ENCODE results near the gene ZDHHC20.

ZDHHC20 gene

GRCh38 chr13:21360463-21360862, 98.6 kb downstream of the ZDHHC20 start:
- DNase-seq: no peak

- DNase-seq: no peak
These were observed 99.2 kb downstream of the ZDHHC20 start for GRCh38 chr13:21359855-21360254.

GRCh38 chr13:21355304-21355703, 103.8 kb downstream of the ZDHHC20 start:
- no peak for DNase-seq

- no peak for DNase-seq
These were observed 104.4 kb downstream of the ZDHHC20 start for GRCh38 chr13:21354721-21355120.

- no peak for DNase-seq
These were observed 110.5 kb downstream of the ZDHHC20 start for GRCh38 chr13:21348488-21349120.

GRCh38 chr13:21347753-21348318, 111.3 kb downstream of the ZDHHC20 start:
- no peak for DNase-seq

- DNase-seq: no peak
These were observed 114.4 kb downstream of the ZDHHC20 start for GRCh38 chr13:21344662-21345176.

- no peak for DNase-seq
These were observed 115.4 kb downstream of the ZDHHC20 start for GRCh38 chr13:21343659-21344058.

GRCh38 chr13:21342699-21343442, 116.2 kb downstream of the ZDHHC20 start:
- no peak for DNase-seq

- DNase-seq: no peak
These were observed 117.3 kb downstream of the ZDHHC20 start for GRCh38 chr13:21341637-21342422.

- DNase-seq: no peak
These were observed 120.3 kb downstream of the ZDHHC20 start for GRCh38 chr13:21338639-21339278.

GRCh38 chr13:21338156-21338555, 120.9 kb downstream of the ZDHHC20 start:
- DNase-seq: no peak

GRCh38 chr13:21336609-21337349, 122.3 kb downstream of the ZDHHC20 start:
- DNase-seq: no peak

- DNase-seq: no peak
These were observed 125.9 kb downstream of the ZDHHC20 start for GRCh38 chr13:21333186-21333585.

GRCh38 chr13:21330126-21330861, 128.8 kb downstream of the ZDHHC20 start:
- DNase-seq: no peak

GRCh38 chr13:21328836-21329477, 130.1 kb downstream of the ZDHHC20 start:
- DNase-seq: no peak

- no peak for DNase-seq
These were observed 130.9 kb downstream of the ZDHHC20 start for GRCh38 chr13:21328201-21328600.

GRCh38 chr13:21326155-21327031, 132.7 kb downstream of the ZDHHC20 start:
- peak; percentile 4 for DNase-seq

- no peak for DNase-seq
These were observed 134.3 kb downstream of the ZDHHC20 start for GRCh38 chr13:21324803-21325202.

GRCh38 chr13:21322988-21323387, 136.1 kb downstream of the ZDHHC20 start:
- DNase-seq: no peak

All from HCEC 1CT (cell line).